ENCODE results near the gene EFEMP1.

DNA sequence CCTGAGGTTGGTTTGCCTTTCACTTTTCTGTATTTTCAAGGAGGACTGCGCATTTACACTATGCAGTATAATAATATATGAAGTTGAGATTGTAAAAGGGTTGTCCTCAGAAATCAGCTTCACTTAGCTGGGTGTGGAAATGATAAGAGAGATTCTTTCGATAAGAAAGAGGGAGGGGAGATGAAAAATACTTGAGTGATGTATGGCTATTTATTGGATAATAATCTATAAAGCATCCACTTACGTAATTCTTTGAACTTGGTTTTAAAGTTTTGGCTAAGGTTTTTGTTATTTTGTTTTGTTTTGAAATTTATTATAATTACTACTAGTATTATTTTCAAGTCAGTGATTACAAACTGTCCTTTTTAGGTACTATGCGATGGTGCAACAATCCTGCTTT is 40.6 kb downstream of the EFEMP1 start:
- TF ChIP-seq, protein P1, sequence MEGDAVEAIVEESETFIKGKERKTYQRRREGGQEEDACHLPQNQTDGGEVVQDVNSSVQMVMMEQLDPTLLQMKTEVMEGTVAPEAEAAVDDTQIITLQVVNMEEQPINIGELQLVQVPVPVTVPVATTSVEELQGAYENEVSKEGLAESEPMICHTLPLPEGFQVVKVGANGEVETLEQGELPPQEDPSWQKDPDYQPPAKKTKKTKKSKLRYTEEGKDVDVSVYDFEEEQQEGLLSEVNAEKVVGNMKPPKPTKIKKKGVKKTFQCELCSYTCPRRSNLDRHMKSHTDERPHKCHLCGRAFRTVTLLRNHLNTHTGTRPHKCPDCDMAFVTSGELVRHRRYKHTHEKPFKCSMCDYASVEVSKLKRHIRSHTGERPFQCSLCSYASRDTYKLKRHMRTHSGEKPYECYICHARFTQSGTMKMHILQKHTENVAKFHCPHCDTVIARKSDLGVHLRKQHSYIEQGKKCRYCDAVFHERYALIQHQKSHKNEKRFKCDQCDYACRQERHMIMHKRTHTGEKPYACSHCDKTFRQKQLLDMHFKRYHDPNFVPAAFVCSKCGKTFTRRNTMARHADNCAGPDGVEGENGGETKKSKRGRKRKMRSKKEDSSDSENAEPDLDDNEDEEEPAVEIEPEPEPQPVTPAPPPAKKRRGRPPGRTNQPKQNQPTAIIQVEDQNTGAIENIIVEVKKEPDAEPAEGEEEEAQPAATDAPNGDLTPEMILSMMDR (IDR thresholded peaks at IDR 0.05), result no peak
- no peak for TF ChIP-seq POLR2A (IDR thresholded peaks at IDR 0.05; ENCODE audit: low read depth)
